ENCODE measurements around the gene FAM222B.
"Not testable (repeated sequence)": the region's sequence is repeated elsewhere in the genome, so short reads cannot be mapped to it uniquely, and the experiment has no call there.

FAM222B gene

DNA sequence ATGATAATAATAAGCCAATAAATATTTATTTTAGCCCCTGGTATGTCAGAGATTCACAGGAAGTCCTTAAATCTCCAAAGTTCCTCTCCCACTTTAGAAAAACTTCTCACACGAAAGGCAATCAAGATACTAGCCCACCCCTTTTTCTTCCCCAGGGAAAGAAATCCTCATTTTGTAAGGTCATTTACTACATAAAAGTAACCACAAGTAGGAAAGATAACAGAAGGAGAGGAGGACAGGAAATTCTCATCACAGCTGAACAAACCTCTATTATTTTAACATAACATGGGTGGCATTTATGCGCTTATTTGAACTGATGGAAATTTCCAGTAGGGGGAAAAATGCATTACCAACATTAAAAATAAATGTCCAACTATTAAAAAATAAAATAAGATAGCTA, 3.4 kb downstream of the FAM222B start:
- DNase-seq = no peak

- not testable (repeated sequence) for DNase-seq
These were observed 6.0 kb downstream of the FAM222B start for GRCh38 chr17:28836541-28836940.

DNA sequence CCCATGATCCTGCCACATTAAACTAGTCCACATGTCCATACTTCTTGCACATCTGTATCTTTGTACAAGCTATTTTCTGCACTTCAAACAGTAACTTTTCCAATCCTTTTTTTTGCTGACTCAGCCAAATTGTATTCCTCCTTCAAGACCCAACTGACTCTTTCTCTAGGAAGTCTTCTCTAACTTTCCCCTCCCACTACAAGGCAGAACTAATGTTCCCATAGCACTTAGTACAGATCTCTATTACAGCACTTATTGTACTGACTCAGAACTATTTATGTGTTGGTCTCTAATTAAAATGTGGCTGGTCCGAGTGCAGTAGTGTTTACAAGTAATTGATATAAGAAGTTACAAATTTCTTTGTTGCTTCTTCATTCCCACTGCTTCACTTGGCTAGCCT, 8.2 kb downstream of the FAM222B start:
- no peak for DNase-seq

DNA sequence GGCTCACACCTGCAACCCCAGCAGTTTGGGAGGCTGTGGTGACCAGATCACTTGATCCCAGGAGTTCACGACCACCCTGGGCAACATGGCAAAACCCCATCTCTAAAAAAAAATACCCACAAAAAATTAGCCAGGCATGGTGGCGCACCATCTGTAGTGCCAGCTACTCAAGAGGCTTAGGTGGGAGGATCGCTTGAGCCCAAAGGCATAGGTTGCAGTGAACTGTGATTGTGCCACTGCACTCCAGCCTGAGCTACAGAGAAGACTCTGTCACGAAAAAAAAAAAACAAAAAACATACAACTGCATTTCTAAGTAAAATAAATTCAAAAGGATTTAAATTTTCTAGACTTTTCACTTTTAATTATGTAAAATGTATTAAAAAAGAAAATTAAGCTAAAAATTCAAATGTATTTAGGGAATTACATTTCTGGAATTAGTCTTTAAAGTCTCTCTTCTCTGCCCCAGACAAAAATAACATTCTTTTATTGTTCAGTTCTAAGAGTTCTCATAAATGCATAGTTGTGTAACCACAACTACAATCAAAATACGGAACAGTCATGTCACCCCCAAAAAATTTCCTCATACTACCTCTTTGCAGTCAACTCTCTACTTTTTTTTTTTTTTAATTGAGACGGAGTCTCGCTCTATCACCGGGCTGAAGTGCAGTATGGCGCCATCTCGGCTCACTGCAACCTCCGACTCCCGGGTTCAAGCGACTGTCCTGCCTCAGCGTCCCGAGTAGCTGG, 14.1 kb downstream of the FAM222B start:
- DNase-seq = no peak

- no peak for DNase-seq
These were observed 14.9 kb downstream of the FAM222B start for GRCh38 chr17:28827672-28828071.

DNA sequence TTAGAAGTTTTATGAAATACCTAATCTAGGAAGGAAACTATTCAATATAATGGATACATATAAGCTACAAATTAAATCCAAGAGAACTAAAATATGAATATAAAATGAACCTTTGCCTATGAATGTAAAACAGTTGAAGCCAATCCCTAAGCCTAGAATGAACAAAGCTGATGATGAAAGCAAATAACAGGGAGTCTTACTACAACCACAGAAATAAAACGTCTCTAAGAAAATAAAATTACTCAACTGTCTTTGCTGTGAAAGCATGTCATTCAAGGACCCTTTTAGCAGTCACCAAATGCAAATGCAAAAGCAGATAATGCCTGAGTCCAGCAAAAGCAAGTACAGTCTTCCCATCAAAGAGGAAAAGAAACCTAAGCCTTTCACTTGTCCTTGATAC, 23.0 kb downstream of the FAM222B start:
- no peak for DNase-seq

DNA sequence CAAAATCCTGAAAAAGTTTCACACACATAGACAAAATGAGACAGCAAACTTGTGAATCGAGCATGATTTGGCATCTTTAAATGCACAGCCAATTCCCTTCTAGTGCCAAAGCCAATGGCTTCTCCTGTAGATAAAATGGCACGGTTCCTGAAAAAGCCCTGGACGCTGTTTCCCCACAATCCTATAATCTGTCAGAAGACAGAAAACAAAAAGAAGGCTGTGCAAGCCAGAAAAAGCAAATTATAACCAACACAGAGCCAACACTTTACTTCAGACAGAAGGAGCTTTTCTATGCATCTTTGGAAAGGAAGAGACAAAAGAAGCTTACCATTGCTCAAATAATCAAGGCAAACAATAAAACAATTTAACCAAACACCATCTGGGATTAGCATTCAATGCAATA, 23.8 kb downstream of the FAM222B start:
- DNase-seq = no peak

DNA sequence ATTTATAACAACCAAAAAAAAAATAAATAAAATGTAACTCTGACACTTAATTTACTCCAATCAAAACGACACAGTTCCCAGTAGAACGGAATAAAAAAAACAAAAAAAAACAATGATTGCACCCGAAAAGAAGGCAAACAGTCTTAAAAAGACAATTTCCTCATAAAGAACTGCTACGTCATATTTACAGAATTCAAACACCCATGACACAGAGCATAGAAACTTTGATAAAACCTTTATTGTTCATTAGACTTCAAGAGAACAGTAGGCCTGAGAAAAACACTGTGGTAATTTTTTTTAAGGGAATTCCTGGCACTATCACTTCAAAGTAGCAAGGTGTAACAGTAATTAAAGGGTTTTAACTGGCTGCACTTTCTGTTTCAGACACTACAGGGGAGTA, 26.1 kb downstream of the FAM222B start:
- no peak for DNase-seq

DNA sequence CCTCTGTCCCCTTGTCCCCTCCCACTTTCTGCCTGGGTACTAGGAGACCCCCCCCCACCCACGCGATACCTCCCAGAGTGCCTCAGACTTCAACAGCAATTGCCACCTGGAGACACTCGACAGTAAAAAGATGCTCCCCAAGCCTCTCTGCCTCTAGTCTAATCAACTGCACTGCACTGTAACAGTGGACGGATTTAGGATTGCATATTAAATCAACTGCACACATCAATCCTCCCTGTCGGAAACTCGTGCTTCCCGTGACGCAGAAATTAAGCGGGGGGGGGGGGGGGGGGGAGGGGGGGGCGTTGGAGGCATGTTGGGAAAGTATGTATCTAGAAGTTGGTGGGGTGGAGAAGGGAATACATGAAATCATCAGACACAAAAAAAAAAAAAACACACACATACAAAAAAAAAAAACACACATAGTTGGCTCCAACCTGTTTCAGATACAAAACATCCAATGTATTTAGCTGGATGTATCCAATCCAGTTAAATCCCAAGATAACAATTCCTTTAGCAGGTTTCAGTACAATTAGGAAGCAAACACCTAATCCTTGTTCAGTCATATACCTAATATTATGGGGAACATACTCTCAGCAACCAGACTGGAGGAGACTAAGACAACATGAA, 29.7 kb downstream of the FAM222B start:
- peak; percentile 58 for DNase-seq

- DNase-seq = peak; percentile 97
These were observed 30.4 kb downstream of the FAM222B start for GRCh38 chr17:28812091-28812747.

- DNase-seq = peak; percentile 15
These were observed 30.9 kb downstream of the FAM222B start for GRCh38 chr17:28811651-28812090.

GRCh38 chr17:28810437-28810836, 32.2 kb downstream of the FAM222B start:
- no peak for DNase-seq

- DNase-seq = no peak
These were observed 34.5 kb downstream of the FAM222B start for GRCh38 chr17:28807925-28808634.

- no peak for DNase-seq
These were observed 46.5 kb downstream of the FAM222B start for GRCh38 chr17:28796062-28796461.

- not testable (repeated sequence) for DNase-seq
These were observed 47.6 kb downstream of the FAM222B start for GRCh38 chr17:28794846-28795441.

DNA sequence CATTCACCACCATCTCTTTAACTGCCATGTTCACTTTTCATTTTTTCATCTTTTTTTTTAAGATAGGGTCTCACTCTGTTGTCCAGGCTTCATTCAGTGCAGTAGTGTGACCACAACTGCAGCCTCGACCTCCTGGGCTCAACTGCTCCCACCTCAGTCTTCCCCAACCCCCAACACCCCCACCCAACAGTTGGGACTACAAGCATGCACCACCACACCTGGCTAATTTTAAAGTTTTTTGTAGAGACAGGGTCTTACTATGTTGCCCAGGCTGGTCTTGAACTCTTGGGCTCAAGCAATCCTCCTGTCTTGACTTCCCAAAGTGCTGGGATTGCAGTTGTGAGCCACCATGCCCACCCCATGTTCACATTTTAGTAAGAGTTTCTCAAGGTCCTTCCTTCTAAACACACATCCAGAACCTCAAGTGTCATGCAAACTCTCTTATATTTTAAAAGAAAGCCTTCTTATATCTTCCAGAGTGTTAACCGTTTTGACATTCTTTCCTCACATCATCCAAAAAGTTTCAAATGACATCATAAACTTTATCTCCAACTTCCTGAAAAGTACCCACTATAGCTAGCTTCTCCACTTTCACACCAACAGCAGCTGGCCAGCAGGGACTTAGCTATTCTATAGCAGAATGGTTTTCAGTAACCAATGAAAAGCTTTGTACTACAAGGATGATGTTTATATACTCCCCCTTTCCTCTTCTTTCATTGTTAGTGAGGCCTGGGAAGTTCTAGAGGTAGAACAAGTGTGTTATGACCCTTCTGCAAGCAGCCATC, 49.5 kb downstream of the FAM222B start:
- no peak for DNase-seq

- no peak for DNase-seq
These were observed 54.5 kb downstream of the FAM222B start for GRCh38 chr17:28788100-28788499.

- no peak for DNase-seq
These were observed 59.4 kb downstream of the FAM222B start for GRCh38 chr17:28783161-28783560.

- DNase-seq = not testable (repeated sequence)
These were observed 63.0 kb downstream of the FAM222B start for GRCh38 chr17:28779601-28780000.

DNA sequence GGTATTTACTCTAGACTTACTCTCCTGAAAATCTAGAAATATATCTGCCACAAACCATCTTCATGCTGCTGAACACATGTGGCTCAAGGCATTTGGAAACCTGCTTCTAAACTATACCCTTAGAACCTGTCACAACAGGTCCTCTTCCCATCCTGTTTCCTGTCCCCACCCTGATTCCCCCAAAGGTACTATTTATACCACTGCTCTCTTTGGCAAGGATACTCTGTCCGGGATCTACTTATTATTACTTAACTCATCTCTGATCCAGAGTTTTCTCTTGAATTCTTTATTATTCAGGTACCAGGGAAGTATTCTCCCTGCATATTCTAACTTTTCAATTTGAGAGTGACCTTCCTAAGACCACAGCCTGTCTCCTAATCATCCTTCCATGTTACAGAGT, 65.4 kb downstream of the FAM222B start:
- no peak for DNase-seq

DNA sequence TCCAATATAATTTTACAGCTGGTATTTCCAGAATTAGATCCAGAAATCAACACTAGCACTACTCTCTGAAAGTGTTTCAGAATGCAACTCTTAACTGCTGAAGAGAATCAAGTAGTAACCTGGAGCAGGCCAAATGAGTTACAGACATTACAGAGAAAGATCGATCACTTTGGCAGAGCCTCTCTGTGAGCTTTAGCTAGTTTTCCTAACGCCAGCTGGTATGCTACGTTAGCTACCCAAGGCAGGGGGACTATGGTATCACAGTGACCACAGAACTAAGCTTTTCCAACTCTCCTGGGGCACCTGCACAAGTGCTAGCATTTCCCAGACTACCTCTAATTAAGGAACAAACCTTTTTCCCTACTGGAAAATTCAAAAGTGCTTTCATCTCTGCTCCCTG, 68.4 kb downstream of the FAM222B start:
- no peak for DNase-seq

GRCh38 chr17:28773736-28774135, 68.9 kb downstream of the FAM222B start:
- no peak for DNase-seq

All from CD4-positive, alpha-beta T cell treated with Interleukin-17A for 4 hours (primary cell).